Activated CD4-positive, alpha-beta T cell treated with anti-CD3 and anti-CD28 coated beads for 24 hours (primary cell): ENCODE measurements around the gene TSPAN1.

ENCODE experiments used
- DNase-seq, 2 donors: peaks; one replicate each; pipeline ENCODE4 v3.0.0-alpha.2; 2020; ENCODE audit warnings: low read depth in 2 of 2

TSPAN1 gene, protein sequence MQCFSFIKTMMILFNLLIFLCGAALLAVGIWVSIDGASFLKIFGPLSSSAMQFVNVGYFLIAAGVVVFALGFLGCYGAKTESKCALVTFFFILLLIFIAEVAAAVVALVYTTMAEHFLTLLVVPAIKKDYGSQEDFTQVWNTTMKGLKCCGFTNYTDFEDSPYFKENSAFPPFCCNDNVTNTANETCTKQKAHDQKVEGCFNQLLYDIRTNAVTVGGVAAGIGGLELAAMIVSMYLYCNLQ

DNA sequence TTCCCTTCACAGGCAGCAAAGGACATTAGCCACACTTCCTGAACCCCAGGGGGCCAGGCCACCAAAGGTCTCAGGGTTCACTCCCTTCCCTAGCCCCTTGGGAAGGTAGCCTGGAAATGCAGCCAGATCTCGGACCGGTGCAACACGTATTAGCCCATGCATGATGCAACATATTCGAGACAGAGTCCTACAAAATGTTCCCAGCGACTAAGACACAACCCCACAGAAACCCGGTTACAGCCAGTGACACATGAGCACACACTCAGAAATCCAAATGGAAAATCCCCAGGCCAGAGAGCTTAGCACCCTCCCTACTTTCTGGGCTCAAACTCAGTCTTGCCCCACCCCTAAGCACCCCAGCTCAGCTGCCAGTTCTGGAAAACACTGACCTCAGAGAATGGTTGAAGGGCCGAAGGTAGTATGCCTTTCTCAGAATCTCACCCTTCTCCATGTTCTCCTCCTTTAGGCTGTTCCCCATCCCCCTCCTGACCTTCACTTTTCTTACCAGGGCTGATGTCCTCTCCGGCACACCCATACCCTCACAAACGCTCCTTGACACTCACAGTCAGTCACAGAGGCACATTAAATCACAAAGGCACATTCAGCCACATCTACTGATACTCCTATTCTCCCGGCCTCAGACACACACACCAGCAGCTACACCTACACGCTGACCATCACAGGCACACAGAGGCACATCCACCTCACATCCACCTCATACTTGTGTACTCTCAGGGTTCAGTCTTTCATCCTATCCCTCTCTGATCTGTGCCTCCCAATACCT, at the start of gene TSPAN1:
Gene TSPAN1 (plus strand): TSS at position 640 of the 784 bp plus-strand sequence. CDS start 6,021 bp downstream, outside the sequence.
- no peak for DNase-seq

DNA sequence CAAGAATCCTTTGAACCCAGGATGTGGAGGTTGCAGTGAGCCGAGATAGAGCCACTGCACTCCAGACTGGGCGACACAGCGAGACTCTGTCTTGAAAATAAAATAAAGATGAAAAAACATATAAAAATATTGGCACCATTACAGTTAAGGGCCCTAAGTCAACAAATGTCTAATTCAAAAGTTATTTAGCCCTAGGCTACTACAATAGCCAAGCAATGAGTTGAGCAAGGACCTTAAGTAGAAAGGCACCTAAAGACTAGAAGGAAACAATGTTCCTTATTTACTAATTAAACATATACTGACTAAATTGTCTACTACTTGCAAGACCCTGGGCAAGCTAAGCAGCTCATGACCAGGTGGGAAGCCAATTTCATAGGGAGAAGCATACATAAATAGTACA, 46.5 kb upstream of the TSPAN1 start:
- no peak for DNase-seq

DNA sequence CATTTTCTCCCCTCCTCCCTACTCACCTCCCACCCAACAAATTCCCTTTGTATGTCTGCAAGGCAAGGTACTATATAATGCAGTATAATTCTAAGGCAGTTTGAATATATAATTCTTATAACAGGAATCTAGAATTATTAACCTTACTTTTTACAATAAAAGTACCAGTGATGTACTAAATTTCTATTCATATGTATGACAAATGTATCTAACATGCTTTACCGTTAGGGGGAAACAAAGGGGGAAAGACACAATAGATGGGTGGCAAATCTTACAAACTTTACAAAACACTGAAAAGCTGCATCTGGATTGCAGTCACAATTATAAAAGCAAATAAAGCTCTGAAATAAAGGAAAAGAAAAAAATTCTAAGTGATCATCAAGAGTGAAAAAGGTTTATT, 44.8 kb upstream of the TSPAN1 start:
- no peak for DNase-seq

DNA sequence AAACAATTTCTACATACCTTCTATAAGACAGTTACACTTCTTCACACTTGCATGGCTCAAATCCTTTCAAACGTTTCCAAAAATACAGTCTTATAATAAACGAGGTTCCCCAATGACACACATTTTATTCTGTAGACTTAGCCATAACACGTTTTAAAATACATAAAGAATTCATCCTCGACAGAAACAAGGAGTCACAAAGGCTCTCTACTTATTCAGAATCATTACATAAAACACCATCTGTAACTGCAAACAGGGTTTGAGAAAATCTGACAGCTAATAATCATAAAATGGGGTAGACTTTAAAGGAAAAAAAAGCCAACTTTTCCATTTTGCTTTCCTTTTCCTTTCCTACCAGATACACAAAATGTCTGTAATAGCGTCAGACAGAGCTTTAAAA, 44.3 kb upstream of the TSPAN1 start:
- no peak for DNase-seq

DNA sequence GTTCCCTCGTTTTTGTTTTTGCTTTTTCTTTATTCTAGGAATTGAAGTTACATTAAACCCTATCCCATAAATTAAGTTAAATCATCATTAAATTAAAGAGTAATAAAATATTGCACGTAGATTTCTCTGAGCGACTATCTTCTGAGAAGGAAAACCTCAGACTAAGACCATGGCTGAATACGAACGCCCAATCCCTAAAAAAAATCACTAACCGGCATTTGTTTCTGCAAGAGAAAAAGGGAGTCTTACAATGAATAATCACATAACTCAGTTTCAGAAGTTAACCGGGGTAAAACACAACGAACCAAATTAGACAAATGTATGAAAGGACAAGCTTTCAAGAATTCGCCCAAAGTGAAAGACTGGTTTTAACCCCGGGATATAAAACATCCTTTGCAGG, 43.8 kb upstream of the TSPAN1 start:
- no peak for DNase-seq

DNA sequence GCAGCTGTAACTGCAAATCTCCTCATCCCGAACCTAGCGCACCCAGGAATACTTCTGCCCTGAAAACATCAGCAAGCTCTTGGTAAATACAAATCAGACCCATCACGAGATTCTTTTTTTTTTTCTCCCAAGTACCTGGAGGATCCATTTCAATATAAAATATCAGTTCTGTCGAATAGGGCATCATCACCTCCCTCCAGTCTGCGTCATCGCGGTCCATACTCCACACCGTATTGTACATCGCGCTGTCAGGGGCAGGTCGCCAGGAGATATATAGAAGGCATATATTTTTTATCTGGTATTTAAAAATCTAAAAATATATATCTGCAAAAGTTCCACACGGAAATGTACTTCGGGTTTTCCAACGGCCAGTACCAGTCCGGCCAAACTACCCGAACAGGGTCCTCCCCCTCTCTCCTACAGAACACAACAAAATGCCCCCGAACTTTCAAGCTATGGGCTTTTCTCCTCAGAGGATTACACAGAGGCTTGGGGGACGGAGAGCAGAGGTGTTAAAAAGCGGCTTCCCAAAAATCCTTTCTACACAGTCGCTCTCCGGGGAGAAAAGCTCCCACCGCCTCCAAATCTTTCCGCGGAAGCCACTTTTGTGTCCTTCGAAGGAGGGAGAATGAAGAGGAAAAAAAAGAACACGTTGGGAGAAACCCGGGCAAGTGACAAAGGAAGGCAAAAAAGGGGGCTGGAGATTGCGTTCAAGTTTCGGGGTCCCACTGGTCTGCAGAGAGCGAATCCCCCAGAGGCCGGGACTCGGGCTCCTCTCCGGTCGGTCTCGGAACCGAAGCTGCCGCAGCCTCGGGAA, 43.0 kb upstream of the TSPAN1 start:
- DNase-seq, result no peak

DNA sequence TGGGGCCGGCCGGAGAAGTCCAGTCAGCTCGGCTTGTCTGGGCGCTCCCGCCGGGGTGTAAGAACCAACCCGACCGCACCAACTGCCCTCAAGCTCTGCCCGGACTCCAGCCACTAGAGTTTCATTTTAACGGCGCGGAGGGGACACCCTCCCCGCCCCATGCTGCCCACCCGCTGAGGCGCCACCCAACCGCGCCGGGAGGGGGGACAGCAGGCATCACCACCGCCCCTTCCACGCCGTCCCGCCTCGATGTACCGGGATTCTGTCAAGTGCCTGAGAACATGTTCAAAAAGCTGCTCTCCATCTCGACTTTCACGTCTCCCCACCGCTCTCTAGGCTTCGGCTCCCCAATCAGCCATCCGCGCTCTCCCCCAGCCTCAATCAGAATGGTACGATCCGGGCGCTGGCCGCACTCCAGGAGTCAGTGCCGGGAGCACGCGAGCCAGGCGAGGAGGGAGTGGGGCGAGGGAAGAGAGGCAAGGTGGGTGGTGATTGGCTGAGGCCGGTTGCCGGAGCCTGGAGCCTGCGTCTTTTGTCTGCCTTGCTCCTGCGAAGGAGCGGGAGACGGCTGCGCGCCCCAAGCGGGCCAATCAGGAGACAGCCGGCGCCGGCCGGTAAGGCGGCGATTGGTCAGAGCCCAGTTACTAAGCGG, 42.2 kb upstream of the TSPAN1 start, which contains the start of gene PIK3R3:
Gene PIK3R3 (minus strand): TSS at position 101 of the 652 bp plus-strand sequence. CDS start 677 bp downstream, outside the sequence.
- peak; percentile 74 to 84 for DNase-seq

DNA sequence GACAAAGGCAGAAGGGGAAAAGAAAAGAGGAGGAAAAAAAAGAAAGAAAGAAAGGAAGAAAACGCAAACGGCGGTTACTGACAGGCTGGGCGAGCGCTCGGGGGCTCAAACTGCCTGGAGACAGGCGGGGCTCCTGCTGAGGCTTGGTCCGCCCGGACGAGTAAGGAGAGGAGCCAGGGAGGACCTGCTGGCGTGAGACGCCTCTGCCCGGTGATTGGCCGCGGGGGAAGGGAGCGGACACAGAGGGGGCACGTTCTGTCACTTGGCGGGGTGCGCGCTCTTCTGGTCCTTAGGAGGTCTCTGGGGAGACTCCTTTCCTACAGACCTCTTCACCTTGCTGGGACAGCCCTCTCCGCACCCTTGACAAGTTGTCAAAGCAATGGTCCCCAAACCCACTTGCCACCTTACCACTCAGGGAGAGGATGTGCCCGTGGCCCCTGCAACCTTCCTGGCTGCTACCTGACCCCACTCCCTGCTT, 41.7 kb upstream of the TSPAN1 start:
- DNase-seq, result no peak

DNA sequence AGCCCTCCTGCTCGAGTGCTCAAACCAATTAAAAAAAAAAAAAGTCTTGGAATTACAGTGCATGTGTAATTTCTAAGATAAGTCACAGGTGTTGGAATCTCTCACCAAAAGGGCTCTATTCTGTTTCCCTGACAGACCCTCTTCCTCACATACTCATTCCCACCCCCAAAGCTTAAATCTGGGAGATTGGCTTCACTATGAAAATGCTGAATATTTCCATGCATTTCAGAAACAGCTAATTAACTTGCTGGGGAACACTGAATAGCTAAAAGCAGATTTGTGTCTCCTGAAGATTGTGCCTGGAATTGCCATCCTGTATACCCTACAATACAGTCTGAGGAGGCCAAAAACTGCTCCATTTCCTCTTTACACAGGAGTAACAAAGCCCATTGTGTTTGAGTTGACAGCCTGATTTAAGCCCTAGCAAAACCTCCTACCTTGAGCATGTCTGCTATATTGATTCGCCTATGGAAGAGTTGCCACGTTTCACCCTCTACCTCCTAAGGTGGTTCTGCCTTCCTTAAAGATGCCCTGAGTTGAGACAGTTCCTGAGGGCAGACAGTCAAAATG, 41.0 kb upstream of the TSPAN1 start:
- DNase-seq, result no peak

DNA sequence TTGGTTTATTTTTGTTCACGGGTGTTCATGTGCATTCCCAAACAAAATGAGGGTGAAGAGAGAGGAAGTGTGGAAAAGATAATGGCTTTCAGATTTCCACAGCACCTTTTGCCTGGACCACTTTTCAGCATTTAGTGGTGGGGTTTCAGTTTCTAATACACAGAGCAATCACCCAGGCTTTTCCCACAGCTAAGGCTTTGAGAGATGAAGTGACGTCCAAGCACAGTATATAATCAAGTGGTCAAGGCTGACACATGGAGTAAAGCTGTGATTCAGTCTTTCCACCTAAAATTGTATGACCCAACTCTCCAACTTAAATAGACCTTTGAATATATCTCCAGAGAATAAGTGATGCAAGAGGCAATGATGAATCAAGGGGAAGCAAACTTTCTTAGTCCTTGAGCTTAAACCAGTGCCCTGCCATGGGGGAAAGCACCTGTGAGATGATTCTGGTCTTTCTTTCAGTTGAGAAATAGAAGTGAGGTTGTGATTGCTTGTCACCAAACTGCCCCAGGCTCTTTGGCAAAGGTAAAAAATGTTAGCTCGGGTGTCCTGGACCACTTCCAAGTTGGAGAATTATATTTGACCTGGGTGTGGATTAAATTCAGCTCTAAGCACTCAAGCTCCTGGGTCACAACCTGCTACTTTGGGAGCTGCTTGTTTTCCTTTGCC, 40.1 kb upstream of the TSPAN1 start:
- DNase-seq, result no peak

DNA sequence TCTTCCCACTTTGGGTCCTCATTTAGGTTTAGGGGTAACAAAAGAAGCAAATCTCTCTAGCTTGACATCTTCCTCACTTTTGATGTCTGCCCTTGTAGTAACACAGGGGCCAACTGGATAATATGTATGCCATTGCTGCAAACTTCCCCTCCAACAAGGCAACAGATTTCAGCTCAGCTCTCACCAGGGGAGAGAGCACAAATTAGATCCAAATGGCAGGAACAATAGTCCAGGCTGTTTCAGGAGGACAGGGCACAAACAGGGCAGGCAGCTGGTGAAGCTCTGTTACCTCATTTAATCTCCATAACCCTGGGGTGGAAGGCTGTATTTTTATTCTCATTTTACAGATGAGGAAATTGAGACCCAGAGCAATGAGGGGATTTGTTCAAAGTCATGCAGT, 38.2 kb upstream of the TSPAN1 start:
- no peak for DNase-seq

DNA sequence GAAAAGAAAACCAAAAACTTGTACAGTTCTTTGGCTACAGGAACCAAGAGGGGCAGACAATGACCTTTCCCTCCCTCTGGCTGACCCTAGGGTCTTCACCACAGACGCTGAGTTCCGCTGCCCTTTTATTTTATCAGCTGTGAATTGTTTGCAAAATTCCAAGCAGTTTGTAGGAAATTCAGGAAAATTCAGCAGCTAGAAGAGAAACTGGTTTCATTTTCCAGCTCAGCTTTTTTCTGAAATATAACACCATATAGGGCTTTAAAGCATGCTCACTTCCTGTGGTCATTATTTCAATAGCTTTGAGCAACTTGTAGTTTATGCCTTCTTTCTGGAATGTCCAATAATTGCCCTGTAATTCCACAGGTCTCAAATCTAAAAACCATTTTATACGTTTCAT, 37.0 kb upstream of the TSPAN1 start:
- no peak for DNase-seq

DNA sequence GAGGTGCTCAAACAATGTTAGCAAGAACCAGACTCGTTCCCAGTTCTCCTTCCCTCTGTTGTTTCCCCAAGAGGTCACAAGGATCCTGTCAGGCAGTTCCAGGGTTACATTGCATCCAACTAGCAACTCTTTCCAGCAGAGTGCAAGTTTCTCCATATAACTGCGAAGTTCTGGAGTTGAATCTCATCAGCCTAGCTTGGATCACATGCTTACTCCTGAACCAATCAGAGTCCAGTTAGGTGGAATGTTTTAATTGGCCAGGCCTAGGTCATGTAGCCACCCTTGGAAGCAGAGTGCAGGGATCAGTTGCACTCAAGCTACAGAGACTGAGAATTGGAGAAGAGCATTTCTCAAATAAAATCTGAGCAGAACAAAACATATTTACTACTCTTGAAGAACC, 26.6 kb upstream of the TSPAN1 start:
- no peak for DNase-seq

DNA sequence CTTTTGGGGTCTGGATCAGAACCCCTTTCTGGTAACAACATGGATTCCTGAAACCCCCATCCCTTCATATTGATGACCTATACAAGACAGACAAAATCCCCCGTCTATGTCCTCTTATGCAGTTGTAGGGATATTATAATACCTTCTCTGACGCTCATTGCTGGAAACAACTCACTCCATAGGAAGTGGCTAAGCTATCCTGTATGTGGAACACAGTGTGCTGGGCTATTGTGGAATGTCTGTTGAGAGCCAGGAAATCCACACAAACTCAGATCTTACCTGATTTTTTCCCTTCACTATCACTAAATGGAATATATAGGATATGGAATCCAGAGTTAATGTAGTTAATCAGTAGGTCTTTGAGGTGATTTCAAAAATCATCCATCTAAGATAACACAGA, 24.8 kb upstream of the TSPAN1 start:
- no peak for DNase-seq

DNA sequence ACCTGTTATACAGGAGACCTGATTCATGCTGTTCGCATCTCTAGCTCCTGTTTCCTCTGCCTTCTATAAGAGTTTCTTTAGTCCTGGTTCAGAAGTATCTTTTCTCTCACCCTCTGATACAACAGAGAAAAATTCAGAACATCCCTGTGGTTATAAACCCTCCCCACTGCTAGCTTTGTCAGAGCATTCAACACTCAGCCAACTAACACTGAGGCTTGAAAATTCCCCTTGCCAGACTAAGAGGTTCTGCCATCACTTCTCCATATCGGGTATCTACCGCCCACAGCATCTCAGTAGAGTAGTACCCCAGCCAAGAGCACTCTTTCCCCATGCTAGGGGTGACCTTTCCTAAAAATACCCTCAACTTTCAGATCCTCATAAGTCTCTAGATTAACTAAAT, 22.9 kb upstream of the TSPAN1 start:
- no peak for DNase-seq

DNA sequence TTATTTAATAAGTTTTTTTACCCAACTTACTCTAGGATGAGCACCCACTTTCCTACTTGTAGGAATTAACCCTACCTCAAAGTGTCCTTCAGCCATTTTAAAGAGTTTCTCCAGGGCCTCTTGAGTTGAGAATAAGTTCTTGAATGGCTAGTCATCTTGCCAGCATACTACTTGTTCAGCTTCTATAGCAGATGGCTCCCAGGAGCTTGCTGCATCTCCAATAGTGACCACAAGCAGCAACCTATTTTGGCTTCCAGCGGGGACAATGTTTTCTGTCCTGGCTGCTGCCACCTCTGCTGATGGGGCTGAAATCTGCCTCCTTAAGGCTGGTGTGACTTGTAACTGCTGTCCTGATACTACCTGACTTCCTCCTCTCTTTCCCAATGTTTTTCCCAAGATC, 21.7 kb upstream of the TSPAN1 start:
- no peak for DNase-seq

DNA sequence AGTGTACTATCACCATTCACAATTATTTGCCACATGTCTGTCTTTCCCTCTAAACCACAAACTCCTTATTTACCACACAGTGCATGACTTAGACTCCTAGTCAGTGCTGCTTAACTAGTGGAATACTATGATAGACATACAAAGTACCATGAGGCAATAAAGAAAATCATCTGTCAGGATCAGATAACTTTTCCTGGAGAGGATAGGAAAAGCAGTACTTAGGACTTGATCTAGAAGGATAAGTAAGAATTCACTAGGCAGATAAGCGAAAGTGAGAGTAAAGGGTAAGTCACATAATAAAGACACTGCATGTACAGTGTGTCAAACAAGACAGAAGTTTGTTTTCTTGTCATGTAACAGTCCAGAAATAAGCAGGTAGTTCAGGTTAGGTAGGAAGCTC, 21.2 kb upstream of the TSPAN1 start:
- DNase-seq, result no peak

DNA sequence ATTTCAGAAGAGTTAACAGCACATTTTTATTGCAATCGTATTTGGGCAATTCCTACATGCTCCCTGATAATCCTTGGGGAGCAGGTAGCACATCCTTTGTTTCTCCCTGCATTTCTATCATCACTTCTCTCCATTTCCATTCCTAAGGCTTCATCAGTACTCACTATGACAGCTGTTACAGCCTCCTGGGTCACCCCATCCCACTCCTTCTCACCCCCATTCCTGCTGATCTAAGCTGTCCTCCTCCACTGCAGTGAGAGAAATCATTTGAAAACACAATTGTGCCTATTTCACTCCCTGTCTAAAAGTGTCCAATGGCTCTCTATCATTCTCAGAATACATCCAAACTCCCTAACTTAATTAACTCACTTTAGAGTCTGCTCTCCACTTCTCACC, 17.0 kb upstream of the TSPAN1 start:
- DNase-seq, result no peak

DNA sequence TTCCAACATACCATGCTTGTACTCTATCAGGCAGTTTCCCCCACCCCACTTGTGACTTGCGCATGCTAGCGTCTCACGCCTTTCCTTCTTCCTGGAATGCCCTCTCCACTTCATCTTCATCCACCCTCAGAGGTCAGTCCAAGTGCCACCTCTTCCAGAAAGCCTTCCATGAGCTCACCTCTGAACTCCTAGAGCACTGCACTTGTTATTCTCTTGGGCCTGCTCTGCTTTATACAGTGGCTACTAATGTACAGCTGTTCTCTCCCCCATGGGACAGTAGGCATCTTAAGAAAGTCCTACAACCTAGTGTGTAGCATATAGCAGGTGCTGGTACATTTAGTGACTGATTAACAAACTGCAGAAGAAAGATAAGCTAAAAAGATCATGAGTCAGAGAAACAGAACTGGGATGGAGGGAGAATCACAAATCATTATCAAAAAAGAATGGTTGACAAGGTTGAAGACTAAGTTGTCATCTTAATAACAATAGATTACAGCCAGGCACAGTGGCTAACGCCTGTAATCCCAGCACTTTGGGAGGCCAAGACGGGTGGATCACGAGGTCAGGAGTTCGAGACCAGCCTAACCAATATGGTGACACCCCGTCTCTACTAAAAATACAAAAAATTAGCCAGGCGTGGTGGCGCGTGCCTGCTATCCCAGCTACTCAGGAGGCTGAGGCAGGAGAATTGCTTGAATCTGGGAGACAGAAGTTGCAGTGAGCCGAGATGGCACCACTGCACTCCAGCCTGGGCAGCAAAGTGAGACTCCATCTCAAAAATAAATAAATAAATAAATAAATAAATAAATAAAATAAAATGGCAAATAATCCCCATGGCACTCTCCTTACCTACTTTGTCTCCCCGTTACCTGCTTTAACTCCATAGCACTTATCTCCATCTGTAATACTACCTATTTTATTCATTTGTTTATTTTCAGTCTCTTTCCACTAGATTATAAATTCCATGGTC, 16.3 kb upstream of the TSPAN1 start:
- DNase-seq, result no peak

DNA sequence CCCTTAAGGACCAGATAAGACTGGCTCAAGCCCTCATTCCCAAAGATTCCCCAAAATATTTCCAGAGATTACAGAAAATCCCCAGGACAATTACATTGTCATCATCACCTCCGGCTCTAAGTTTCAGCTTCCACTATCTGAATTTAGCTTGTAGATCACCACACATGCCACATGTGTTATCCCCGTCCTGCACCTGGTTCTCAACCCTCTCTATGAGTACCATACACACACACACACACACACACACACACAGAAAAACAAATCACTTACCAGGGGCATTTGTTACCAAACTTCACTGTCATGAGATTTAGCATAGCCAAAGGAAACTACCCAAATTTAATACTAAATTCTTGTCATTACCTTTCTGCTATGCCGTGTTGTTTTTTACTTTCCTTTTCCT, 15.4 kb upstream of the TSPAN1 start:
- no peak for DNase-seq
